ENCODE data around the gene HS6ST1.

The HS6ST1 gene

GRCh38 chr2:128311216-128311754 is 7.4 kb downstream of the HS6ST1 start:
- no peak for FAIRE-seq
- DNase-seq (ENCODE audit: low spot score): no peak

DNA sequence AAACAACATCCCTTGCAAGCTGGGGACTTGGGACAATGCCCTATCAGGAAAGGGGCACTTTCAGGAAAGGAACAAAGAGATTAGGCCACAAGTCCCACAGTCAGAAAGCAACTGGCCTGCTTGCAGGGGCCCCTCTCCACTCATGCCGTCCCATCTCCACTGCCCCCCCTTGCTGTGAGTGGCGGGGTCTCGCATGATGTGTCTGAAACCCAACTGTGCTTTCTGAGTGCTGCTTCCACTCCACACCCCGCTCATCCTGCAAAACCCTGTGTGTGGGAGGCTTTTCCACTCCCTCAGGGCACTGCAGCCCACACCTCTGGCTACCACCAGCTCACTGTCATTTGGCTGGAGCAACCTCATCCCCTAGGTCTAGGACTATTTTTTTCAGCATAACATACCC is 7.9 kb downstream of the HS6ST1 start:
- no peak for FAIRE-seq
- no peak for DNase-seq (ENCODE audit: low spot score)

- FAIRE-seq (no peak), DNase-seq (ENCODE audit: low spot score) (no peak)
Measured at GRCh38 chr2:128310094-128310716, 8.5 kb downstream of the HS6ST1 start.

- no peak for DNase-seq (ENCODE audit: low spot score)
- no peak for FAIRE-seq
Measured at GRCh38 chr2:128309280-128310093, 9.2 kb downstream of the HS6ST1 start.

DNA sequence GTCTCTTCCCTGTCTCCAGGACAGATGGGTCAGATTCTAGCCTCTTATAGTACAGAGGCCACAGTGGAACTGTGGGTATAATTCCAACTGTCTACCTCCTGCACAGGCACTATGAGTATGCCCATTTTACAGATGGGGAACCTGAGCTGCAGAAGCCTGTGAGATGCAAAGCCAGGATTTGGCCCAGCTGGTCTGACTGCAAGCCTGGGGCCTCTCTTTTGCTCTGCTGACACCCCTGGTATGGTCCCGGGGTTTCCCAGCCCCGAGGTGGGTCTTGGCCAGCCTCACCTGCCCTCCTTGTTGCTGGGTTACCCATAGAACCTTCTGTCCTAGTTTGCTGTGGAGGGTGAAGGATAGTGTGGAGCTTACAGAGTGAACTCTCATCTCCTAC is 9.8 kb downstream of the HS6ST1 start:
- FAIRE-seq (no peak), DNase-seq (ENCODE audit: low spot score) (no peak)

GRCh38 chr2:128308284-128308731 is 10.4 kb downstream of the HS6ST1 start:
- FAIRE-seq: no peak
- no peak for DNase-seq (ENCODE audit: low spot score)

- no peak for DNase-seq (ENCODE audit: low spot score)
- no peak for FAIRE-seq
Measured at GRCh38 chr2:128307595-128307994, 11.1 kb downstream of the HS6ST1 start.

- FAIRE-seq (no peak), DNase-seq (ENCODE audit: low spot score) (no peak)
Measured at GRCh38 chr2:128306931-128307460, 11.7 kb downstream of the HS6ST1 start.

GRCh38 chr2:128306081-128306930 is 12.4 kb downstream of the HS6ST1 start:
- no peak for FAIRE-seq
- peak; percentile 78 for DNase-seq (ENCODE audit: low spot score)

GRCh38 chr2:128305555-128306080 is 13.1 kb downstream of the HS6ST1 start:
- DNase-seq (ENCODE audit: low spot score) (peak; percentile 53), FAIRE-seq (no peak)

GRCh38 chr2:128304715-128305554 is 13.7 kb downstream of the HS6ST1 start:
- peak; percentile 67 for FAIRE-seq

DNA sequence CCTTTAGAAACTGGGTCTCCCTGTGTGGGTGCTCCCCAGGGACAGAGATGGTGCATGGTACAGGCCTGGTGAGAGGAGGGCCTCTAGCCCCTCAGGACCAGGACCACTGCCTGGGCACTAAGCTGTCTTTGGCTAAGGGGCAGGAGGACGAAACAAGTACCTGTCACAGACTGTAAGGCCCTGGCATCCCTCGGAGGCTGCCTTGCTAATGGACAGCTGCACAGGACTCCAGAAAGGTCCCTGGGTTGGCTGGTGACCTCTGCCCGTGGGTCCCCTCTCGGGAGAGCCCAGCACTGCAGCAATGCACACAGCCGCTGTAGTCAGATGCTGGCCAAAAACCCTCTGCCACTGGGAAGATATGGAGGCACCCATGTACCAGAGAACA is 14.3 kb downstream of the HS6ST1 start:
- FAIRE-seq: no peak
- no peak for DNase-seq (ENCODE audit: low spot score)

More at GRCh38 chr2:128304715-128305554, 13.7 kb downstream of the HS6ST1 start:
- peak; percentile 88 for DNase-seq (ENCODE audit: low spot score)

DNA sequence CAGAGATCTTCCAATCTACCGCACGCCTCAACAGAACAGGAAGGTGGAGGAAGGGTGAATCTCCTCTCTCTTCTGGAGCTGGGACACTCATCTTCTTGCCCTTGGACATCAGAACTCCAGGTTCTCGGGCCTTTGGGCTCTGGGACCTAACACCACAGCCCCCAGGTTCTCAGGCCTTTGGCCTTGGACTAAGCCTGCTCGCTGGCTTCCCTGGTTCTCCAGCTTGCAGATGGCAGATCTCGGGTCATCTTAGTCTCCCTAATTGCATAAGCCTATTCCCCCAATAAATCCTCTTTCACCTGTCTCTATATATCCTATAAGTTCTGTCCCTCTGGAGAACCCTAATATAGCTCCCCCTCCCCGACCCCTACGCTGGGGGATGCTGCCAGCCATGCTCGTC is 14.8 kb downstream of the HS6ST1 start:
- FAIRE-seq: no peak
- DNase-seq (ENCODE audit: low spot score): no peak

DNA sequence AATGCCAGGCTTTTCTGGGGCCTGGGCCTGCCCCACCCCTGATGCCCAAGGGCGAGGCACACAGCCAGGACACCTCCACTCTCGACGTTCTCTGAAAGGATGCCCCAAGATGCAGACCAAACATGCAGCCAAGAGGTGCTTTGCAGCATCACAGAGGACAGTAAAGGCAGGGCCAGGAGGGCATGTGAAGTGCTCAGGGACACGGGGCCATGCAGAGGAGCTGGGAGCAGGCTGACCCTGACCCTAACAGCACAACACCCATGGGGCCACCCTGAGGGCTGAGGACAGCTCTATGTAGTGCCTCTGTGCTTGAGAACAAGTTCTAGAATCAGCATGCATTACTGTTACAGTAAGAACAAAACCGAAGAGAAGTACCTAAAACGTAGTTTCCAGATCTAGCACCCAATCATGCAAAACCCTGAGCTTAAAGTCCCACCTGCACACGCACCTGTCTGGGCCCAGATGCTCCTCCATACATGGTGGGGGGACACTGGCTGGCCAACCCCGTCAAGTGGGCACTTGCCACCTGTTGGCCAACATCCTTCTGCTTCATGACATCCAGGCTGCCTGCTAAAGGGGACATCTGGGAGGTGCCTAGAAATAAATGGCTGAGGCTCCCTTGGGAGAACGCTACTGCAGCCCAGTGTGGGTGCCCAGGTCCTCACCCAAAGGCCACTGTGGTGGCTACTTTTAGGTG is 15.4 kb downstream of the HS6ST1 start:
- FAIRE-seq (no peak), DNase-seq (ENCODE audit: low spot score) (no peak)

GRCh38 chr2:128302744-128303067 is 16.0 kb downstream of the HS6ST1 start:
- no peak for DNase-seq (ENCODE audit: low spot score)
- FAIRE-seq: no peak

DNA sequence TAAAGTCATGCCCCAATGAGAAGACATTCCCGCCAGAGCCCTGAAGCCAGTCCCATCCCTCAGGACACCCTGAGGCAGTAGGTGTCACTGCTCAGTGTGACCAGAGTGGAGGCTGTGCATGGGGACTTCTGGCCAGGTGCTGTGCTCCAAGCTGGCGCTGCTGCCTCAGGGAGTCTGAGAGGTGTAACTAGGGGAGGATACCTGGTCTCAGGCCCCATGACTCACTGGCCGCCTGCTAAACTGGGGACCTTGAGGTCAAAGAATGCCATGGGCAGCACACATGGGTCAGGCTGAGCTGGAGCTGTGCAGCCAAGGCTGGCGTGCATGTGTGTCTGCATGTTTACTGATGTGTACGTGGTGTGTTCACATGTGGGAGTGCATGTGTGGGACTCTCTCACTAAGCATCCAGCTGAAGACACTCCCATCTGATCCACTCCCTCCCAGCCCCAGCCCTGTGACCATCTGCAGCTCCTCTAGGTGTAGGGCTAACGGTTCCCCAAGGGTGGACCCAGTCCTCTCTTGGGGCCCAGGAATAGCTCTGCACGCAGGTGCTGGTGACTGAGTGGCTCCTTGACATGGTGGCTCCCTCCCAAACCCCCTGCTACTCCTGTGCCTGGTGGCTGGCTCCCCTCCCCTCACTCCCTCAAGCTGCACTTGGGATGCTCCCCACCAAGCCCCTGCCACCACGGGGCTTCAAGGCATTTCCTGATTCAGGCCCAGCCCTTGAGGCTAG is 16.5 kb downstream of the HS6ST1 start:
- DNase-seq (ENCODE audit: low spot score) (no peak), FAIRE-seq (peak; percentile 74)

- DNase-seq (ENCODE audit: low spot score): peak; percentile 55
- peak; percentile 61 for FAIRE-seq
Measured at GRCh38 chr2:128301501-128301966, 17.1 kb downstream of the HS6ST1 start.

DNA sequence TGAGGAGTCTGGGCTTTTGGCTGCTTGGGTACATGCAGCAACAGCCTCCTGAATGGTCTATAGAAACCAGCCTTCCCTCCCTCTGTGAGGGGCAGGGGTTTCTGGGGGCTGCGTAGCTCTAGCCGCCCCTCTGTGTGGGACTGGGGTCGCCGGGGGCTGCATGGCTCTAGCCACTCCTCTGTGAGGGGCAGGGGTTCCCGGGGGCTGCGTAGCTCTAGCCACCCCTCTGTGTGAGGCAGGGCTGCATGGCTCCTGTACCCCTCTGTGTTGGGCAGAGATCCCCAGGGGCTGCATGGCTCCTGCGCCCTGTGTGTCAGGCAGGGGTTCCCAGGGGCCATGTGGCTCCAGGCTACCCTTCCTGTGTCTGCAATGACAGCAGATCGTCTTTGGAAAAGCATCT is 17.6 kb downstream of the HS6ST1 start:
- FAIRE-seq (no peak), DNase-seq (ENCODE audit: low spot score) (no peak)
